ENCODE data around the gene S100A2.
"Not testable (repeated sequence)": the region's sequence is repeated elsewhere in the genome, so short reads cannot be mapped to it uniquely, and the experiment has no call there.

The S100A2 gene

DNA sequence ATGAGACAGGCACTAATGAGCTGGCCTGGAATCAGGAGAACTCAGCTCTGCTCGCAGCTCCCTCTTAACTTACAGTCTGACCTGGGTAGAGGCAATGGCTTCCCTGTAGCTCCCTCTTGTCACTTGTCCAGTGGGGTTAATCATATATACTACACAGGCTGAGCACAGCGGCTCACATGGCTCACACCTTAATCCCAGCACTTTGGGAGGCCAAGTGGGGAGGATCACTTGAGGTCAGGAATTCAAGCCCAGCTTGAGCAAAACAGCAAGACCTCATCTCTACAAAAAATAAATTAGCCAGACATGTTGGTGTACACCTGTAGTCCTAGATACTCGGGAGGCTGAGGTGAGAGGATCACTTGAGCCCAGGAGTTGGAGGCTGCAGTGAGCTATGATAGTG is 34.0 kb downstream of the S100A2 start:
- DNase-seq (ENCODE audit: low read depth) = no peak
- no peak overlapping the region for H3K4me3 ChIP-seq (replicated peaks; ENCODE audit: low read depth, low read length)
- TF ChIP-seq, protein P1, sequence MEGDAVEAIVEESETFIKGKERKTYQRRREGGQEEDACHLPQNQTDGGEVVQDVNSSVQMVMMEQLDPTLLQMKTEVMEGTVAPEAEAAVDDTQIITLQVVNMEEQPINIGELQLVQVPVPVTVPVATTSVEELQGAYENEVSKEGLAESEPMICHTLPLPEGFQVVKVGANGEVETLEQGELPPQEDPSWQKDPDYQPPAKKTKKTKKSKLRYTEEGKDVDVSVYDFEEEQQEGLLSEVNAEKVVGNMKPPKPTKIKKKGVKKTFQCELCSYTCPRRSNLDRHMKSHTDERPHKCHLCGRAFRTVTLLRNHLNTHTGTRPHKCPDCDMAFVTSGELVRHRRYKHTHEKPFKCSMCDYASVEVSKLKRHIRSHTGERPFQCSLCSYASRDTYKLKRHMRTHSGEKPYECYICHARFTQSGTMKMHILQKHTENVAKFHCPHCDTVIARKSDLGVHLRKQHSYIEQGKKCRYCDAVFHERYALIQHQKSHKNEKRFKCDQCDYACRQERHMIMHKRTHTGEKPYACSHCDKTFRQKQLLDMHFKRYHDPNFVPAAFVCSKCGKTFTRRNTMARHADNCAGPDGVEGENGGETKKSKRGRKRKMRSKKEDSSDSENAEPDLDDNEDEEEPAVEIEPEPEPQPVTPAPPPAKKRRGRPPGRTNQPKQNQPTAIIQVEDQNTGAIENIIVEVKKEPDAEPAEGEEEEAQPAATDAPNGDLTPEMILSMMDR (IDR thresholded peaks at IDR 0.05; ENCODE audit: low read length, missing control alignments) = no peak

- no peak for DNase-seq (ENCODE audit: low read depth)
- H3K4me3 ChIP-seq (replicated peaks; ENCODE audit: low read depth, low read length) = no peak overlapping the region
- TF ChIP-seq, protein P1 (IDR thresholded peaks at IDR 0.05; ENCODE audit: low read length, missing control alignments) = no peak
These were observed 38.0 kb downstream of the S100A2 start for GRCh38 chr1:153527683-153528040.

DNA sequence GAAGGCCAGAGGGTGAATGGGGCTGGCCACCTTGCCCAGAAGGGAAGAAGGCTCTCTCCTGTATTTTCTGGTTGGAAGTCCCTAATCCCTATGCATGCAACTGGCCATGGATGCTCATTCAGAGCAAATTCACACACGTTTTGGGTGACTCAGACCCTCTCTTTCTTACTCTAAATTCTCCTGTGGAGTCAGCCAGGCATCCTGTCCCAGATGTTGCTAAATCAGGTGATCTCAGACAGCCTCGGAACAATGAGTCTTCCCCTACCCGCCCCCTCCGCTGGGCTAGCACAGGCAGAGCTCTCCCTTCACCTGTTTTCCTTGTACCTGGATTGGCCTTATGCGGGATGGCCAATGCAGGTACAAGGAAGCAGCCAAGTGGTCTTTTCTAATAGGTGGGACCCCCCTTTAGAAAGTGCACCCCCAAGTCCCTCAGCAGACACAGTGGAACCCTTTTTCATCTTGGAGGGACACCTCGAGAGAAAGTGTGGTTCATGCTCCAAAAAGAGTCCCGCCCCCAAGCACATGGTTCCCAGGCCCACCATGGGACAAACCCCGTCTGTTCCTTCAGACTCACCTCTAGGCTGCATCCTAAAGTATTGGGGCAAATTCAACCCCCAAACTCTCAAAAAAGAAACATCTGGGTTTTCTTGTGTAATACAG is 38.5 kb downstream of the S100A2 start:
- DNase-seq (ENCODE audit: low read depth) = no peak
- TF ChIP-seq, protein P1 (IDR thresholded peaks at IDR 0.05; ENCODE audit: low read length, missing control alignments) = no peak
- H3K4me3 ChIP-seq (replicated peaks; ENCODE audit: low read depth, low read length) = no peak overlapping the region

- DNase-seq (ENCODE audit: low read depth) = no peak
- TF ChIP-seq, protein P1 (IDR thresholded peaks at IDR 0.05; ENCODE audit: low read length, missing control alignments) = no peak
- no peak overlapping the region for H3K4me3 ChIP-seq (replicated peaks; ENCODE audit: low read depth, low read length)
These were observed 39.5 kb downstream of the S100A2 start for GRCh38 chr1:153526132-153526543.

- no peak overlapping the region for H3K4me3 ChIP-seq (replicated peaks; ENCODE audit: low read depth, low read length)
- DNase-seq (ENCODE audit: low read depth) = no peak
- TF ChIP-seq, protein P1 (IDR thresholded peaks at IDR 0.05; ENCODE audit: low read length, missing control alignments) = no peak
These were observed 40.4 kb downstream of the S100A2 start for GRCh38 chr1:153525088-153525728.

- DNase-seq (ENCODE audit: low read depth) = not testable (repeated sequence)
These were observed 43.1 kb downstream of the S100A2 start for GRCh38 chr1:153522353-153523048.

GRCh38 chr1:153521808-153522207 is 43.8 kb downstream of the S100A2 start:
- H3K4me3 ChIP-seq (replicated peaks; ENCODE audit: low read depth, low read length); DNase-seq (ENCODE audit: low read depth): not testable (repeated sequence)

More at GRCh38 chr1:153522353-153523048, 43.1 kb downstream of the S100A2 start:
- not testable (repeated sequence) for H3K4me3 ChIP-seq (replicated peaks; ENCODE audit: low read depth, low read length)
